Motor neuron (in vitro differentiated cells): ENCODE results near the gene ZNF292. TPM values are rescaled to one million over a fixed set of nuclear protein-coding genes. Genes with fewer than 3 reads are reported as not detected.
A peak's percentile ranks its signal among the peaks of the same experiment; 100 is the strongest.
"Not testable (repeated sequence)": the region's sequence is repeated elsewhere in the genome, so short reads cannot be mapped to it uniquely, and the experiment has no call there.

Source experiments
- ATAC-seq, 8 experiments: fragments of 200-7000 bp; cut with Tn5 transposase; replicated peaks in 6 of 8; 2 replicates each; pipeline ENCODE4 v1.8.0; 2021; ENCODE audit warnings: mild to moderate bottlenecking in 8 of 8, moderate library complexity in 8 of 8
- H3K27ac ChIP-seq, 2 donors: fragments of 250-450 bp; sonication (Bioruptor Pico); 2 replicates each; pipeline ENCODE4 v1.9.0; 2021; ENCODE audit warnings: antibody characterized with exemption in 2 of 2, mild to moderate bottlenecking in 2 of 2, moderate library complexity in 1 of 2
- H3K4me1 ChIP-seq, 2 donors: fragments of 250-450 bp; sonication (Bioruptor Pico); replicated peaks in 1 of 2; 2 replicates each; pipeline ENCODE4 v1.6.1; 2021; ENCODE audit warnings: antibody characterized with exemption in 2 of 2, mild to moderate bottlenecking in 2 of 2, moderate library complexity in 1 of 2
- H3K4me3 ChIP-seq, 5 donors: fragments of 250-450 bp; sonication (Bioruptor Pico); 2 replicates each; pipeline ENCODE4 v1.9.0; 2021; ENCODE audit warnings: antibody characterized with exemption in 5 of 5, mild to moderate bottlenecking in 5 of 5, moderate library complexity in 4 of 5
- WGBS, 10 experiments: fragments of 450-650 bp; shearing (Covaris generic); methylation state at CpG; one replicate each; pipeline ENCODE4 v1.0.0; 2022; 5-methylcytosine and 5-hydroxymethylcytosine counted together
- in situ Hi-C, 9 experiments: fragments of 400-800 bp; cut with MboI; loops; one replicate each; pipeline ENCODE4 v1.15.0; 2021; ENCODE audit warnings: low sequenced_read_pairs in 9 of 9, low pct_unique_long_range_greater_than_20kb in 2 of 9; ENCODE audit not compliant: unreplicated experiment in 9 of 9
- total RNA-seq, 8 experiments: library from RNA; unstranded; fragments of 300-600 nt; gene quantifications; 2 replicates each; pipeline versions ENCODE4 v1.2.3 to v1.2.4, GENCODE V29; 2022

ZNF292 gene
- total RNA-seq, 8 experiments from 2014 or later, result 18.2 to 67.0 (median 50.7) TPM

DNA sequence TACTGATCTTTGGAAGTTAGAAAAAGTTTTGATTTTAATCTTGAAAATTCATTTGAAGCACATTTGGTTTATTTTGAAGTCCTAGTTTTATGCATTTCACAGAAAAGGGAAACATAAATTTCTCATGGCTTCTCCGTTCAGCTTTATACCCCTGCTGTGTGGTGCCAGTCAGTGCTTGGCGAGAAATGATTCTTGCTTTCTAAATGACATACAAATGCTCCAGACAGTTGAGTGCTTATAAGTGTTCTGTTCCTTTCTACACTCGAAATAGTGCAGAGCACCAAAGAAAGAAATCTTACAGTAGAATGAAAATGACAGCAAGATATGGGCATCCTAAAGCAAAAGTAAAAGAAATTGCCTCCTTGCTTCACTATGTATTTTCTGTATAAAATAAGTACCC lies 9.0 kb upstream of the ZNF292 start:
- Histone ChIP-seq H3K27ac (no peak overlapping the region), H3K4me3 (no peak overlapping the region), H3K4me1 (peaks cover 0 to 2% of the 10 kb centered on the region in 2 donors)
- no peak for ATAC-seq
- WGBS, 10 experiments, result 20 to 72% (median 52%) methylated on average over 1 to 3 of the region's 3 CpGs; no CpG with 5 or more reads in 2 of the 10 experiments
- in situ Hi-C loops, result loop anchor here in 1 of 9 experiments (25.0 kb wide), 1 partner anchor 241 kb away; no protein-coding TSS in a partner anchor

- in situ Hi-C loops, result no loop called here
- H3K4me1 ChIP-seq, result peaks cover 20 to 27% of the 10 kb centered on the region in 2 donors
- no peak overlapping the region for H3K4me3 ChIP-seq
- ATAC-seq, result no peak
- no peak overlapping the region for H3K27ac ChIP-seq
Measured at GRCh38 chr6:87150406-87150805, 5.0 kb upstream of the ZNF292 start.

DNA sequence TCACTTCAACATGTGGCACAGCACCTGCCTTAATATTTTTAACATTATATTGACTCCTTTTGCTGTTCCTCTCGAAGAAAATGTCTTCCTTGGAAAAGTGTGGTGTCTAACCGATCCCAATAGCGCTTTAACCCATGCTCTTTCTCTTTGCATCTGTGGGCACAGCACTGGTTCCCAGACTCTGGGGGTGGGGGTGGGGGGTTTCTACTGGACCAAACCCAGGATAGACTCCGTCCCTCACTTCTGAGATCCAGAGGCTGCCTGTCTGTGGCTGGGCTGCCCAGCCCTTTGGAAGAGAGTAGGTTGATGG lies 3.9 kb upstream of the ZNF292 start:
- 0 to 83% (median 43%) methylated on average over 1 to 4 of the region's 4 CpGs; no CpG with 5 or more reads in 3 of the 10 experiments for WGBS, 10 experiments
- in situ Hi-C loops, result no loop called here
- Histone ChIP-seq H3K4me1 (peaks cover 20 to 27% of the 10 kb centered on the region in 2 donors), H3K4me3 (peak overlapping the region; percentile 24 to 84 (median 37)), H3K27ac (peak overlapping the region; percentile 92 to 96)
- ATAC-seq, result no peak

- H3K4me3 ChIP-seq, result peak overlapping the region; percentile 24 to 84 (median 37)
- WGBS, 10 experiments, result 0 to 13% methylated on average over 1 to 27 of the region's 71 CpGs; no CpG with 5 or more reads in 8 of the 10 experiments
- ATAC-seq, result peak; percentile 11 to 61 (median 27)
- H3K4me1 ChIP-seq, result peaks cover 20 to 27% of the 10 kb centered on the region in 2 donors
- in situ Hi-C loops, result no loop called here
- H3K27ac ChIP-seq, result peak overlapping the region; percentile 92 to 96
Measured at GRCh38 chr6:87151781-87152525, 3.4 kb upstream of the ZNF292 start.

DNA sequence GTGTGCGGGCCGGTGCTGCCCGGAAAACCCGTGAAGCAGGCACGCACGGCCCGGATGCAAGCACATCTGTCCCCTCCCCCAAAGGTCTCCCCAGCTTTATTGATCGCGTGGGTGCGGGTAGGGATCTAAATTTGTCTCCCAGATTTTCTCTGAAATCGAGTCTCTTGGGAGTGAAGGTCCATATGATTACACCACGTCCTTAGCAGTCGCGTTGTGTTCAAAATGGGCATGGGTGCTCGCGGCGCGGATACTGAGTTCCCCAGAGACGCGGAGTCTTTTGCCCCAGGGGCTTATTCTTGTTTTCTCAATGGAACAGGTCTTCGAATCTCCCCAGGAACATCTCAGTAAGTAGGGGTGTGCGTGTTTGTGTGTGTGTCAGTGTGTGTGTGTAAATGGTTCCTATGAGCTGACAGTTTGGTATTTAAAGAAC lies 2.8 kb upstream of the ZNF292 start:
- WGBS, 10 experiments, result 3 to 50% (median 33%) methylated on average over 1 to 11 of the region's 22 CpGs; no CpG with 5 or more reads in 4 of the 10 experiments
- Histone ChIP-seq H3K4me1 (peaks cover 22 to 29% of the 10 kb centered on the region in 2 donors), H3K4me3 (peak overlapping the region; percentile 24 to 84 (median 37)), H3K27ac (peak overlapping the region; percentile 92 to 96)
- in situ Hi-C loops, result no loop called here
- ATAC-seq, result no peak

GRCh38 chr6:87154641-87154992 lies 748 bp upstream of the ZNF292 start:
- no peak for ATAC-seq
- 0 to 10% (median 0%) methylated on average over 1 to 6 of the region's 6 CpGs; no CpG with 5 or more reads in 1 of the 10 experiments for whole genome bisulfite sequencing, 10 experiments
- peak overlapping the region; percentile 95 to 99 for H3K27ac ChIP-seq
- peaks cover 25 to 40% of the 10 kb centered on the region in 2 donors for H3K4me1 ChIP-seq
- peak overlapping the region; percentile 59 to 93 (median 84) for H3K4me3 ChIP-seq
- in situ Hi-C loops, result no loop called here

DNA sequence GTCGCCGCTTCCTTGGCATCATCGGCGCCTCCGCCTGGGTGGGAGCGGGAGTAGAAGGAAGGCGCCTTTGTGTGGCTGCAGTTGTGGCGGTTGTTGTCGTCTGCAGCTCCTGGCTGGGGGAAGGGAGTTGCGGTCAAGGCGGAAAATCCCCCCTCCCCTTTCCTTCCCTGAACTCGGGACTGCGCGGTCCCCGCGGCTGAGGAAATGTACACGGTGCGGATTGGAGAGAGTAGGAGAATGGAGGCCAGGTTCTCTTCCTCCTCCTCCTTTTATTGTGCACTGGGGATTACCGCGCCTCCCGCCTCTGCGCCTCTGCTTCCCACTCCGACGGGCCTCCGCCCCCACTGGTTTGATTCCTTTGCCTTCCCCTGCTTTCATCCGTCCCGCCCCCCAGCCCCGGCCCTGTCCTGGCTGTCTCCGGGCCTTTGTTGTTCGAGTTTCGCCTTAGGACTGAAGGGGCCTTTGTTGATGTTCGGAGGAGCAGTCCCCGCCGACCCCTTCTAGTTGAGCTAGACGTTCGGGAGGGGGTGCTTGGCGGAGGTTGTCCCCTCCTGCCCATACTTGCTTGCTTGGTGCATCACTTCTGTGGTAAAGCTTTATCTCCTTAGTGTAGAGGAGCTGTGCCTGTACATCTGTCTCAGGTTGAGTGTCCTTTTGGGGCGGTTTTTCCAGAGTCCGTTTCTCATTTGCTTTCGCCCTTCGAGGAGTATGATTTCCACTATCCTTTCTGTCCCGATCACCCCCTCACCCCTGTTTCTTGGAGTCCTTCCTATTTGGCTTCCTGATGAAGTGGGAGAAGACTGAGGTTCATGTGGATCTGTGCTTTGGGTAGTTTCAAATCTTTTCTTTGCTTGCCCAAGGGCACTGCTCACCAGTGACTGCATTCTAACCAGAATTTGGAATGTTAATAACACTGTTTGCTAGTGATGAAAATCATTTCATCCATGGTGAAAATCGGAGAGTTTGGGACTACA lies 764 bp downstream of the ZNF292 start:
- in situ Hi-C loops, result no loop called here
- Histone ChIP-seq H3K4me3 (peak overlapping the region; percentile 59 to 93 (median 84)), H3K4me1 (peaks cover 25 to 44% of the 10 kb centered on the region in 2 donors), H3K27ac (peak overlapping the region; percentile 95 to 99)
- ATAC-seq, result peak; percentile 6 to 14 (median 12)
- 0 to 4% (median 0%) methylated on average over 1 to 16 of the region's 43 CpGs for WGBS, 10 experiments

- WGBS, 10 experiments, result 42 to 100% (median 91%) methylated on average over 2 to 10 of the region's 10 CpGs; no CpG with 5 or more reads in 1 of the 10 experiments
- peaks cover 21 to 33% of the 10 kb centered on the region in 2 donors for H3K4me1 ChIP-seq
- not testable (repeated sequence) for H3K27ac ChIP-seq
Measured at GRCh38 chr6:87157596-87157995, 2.2 kb downstream of the ZNF292 start.

GRCh38 chr6:87161299-87161698 lies 5.9 kb downstream of the ZNF292 start:
- no peak for ATAC-seq
- no peak overlapping the region for H3K27ac ChIP-seq
- H3K4me3 ChIP-seq, result no peak overlapping the region
- in situ Hi-C loops, result no loop called here
- H3K4me1 ChIP-seq, result peaks cover 15 to 17% of the 10 kb centered on the region in 2 donors
- 45 to 100% (median 92%) methylated on average over 1 to 4 of the region's 4 CpGs for WGBS, 10 experiments

More at GRCh38 chr6:87157596-87157995, 2.2 kb downstream of the ZNF292 start:
- in situ Hi-C loops, ATAC-seq: not testable (repeated sequence)
- peak overlapping the region in 4 of 5 donors; percentile 59 to 92 (median 81) for H3K4me3 ChIP-seq

GRCh38 chr6:87164004-87164403 lies 8.6 kb downstream of the ZNF292 start:
- in situ Hi-C loops, result no loop called here
- ATAC-seq, result peak in 1 of 8 experiments; percentile 15

GRCh38 chr6:87164506-87164905 lies 9.1 kb downstream of the ZNF292 start:
- no peak overlapping the region for H3K4me3 ChIP-seq
- 74 to 100% (median 96%) methylated on average over 1 to 7 of the region's 7 CpGs for WGBS, 10 experiments
- H3K27ac ChIP-seq, result no peak overlapping the region
- in situ Hi-C loops, result no loop called here
- H3K4me1 ChIP-seq, result peaks cover 4 to 11% of the 10 kb centered on the region in 2 donors
- peak in 1 of 8 experiments; percentile 35 for ATAC-seq

More at GRCh38 chr6:87164004-87164403, 8.6 kb downstream of the ZNF292 start:
- peaks cover 4 to 11% of the 10 kb centered on the region in 2 donors for H3K4me1 ChIP-seq
- no peak overlapping the region for H3K27ac ChIP-seq
- H3K4me3 ChIP-seq, result no peak overlapping the region
- 93 to 100% (median 97%) methylated on average over 4 of the region's 4 CpGs; no CpG with 5 or more reads in 5 of the 10 experiments for WGBS, 10 experiments

DNA sequence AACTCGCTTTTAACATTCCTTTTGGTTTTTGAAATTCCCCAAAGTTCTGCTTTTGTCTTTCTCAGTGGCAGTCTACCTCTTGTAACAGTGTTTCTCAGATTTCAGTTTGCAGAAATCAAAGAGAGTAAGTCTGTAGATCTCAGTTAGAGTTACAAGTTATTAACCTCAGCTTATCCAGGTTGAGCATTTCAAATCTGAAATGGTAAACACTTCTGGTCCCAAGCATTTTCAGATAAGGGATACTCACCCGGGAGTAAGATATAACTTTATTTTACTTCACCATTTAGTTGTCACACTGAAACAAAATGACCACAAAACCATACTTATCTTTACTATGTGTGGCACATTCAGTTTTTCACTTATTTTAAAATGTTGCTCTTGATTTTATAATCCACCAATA lies 9.8 kb downstream of the ZNF292 start:
- Histone ChIP-seq H3K4me3 (no peak overlapping the region), H3K4me1 (peaks cover 2 to 11% of the 10 kb centered on the region in 2 donors), H3K27ac (no peak overlapping the region)
- ATAC-seq, result no peak
- in situ Hi-C loops, result no loop called here
- WGBS, 10 experiments, result 78 to 100% (median 92%) methylated on average over 1 to 2 of the region's 2 CpGs; no CpG with 5 or more reads in 2 of the 10 experiments
